ENCODE measurements around the gene TESK1. TPM values are rescaled to one million over a fixed set of nuclear protein-coding genes. Genes with fewer than 3 reads are reported as not detected.

The TESK1 gene
- total and polyA plus RNA-seq, 2 experiments from 2014 or later: 6.8 to 10.7 TPM

DNA sequence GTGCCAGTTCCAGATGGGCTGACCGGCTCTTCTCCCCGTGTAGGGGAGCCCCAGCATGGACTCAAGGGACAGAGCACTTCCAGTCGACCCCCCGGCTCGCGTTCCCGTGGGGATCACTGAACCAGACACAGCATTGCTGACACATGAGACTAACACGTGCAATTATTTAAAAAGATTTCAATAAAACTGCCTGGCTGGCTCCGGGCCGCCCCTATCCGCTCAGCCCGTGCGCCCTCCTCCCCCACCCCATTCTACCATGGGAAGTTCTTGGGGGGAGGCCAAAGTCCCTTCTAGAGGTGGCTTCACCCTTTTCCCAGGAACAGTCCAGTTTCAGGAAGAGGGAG is 4.7 kb downstream of the TESK1 start:
- TF ChIP-seq ZNF331 (CRISPR knock-in tag; IDR thresholded peaks at IDR 0.05; ENCODE audit: low read depth) (no peak), EZH2 (IDR thresholded peaks at IDR 0.05; ENCODE audit: low read depth, unreplicated experiment) (no peak), JUNB (IDR thresholded peaks at IDR 0.05; ENCODE audit: unreplicated experiment) (no peak), NANOG (IDR thresholded peaks at IDR 0.05; ENCODE audit: borderline replicate concordance) (no peak), EZH2phosphoT487 (IDR thresholded peaks at IDR 0.05; ENCODE audit: unreplicated experiment) (no peak), CREB1 (CRISPR knock-in tag; IDR thresholded peaks at IDR 0.05; ENCODE audit: low read depth) (no peak), POLR2AphosphoS5 (IDR thresholded peaks at IDR 0.05; ENCODE audit: low read depth) (no peak), ZNF114 (CRISPR knock-in tag; IDR thresholded peaks at IDR 0.05) (no peak), STAT1 (IDR thresholded peaks at IDR 0.05; ENCODE audit: unreplicated experiment) (no peak)
- TF ChIP-seq, protein P1, sequence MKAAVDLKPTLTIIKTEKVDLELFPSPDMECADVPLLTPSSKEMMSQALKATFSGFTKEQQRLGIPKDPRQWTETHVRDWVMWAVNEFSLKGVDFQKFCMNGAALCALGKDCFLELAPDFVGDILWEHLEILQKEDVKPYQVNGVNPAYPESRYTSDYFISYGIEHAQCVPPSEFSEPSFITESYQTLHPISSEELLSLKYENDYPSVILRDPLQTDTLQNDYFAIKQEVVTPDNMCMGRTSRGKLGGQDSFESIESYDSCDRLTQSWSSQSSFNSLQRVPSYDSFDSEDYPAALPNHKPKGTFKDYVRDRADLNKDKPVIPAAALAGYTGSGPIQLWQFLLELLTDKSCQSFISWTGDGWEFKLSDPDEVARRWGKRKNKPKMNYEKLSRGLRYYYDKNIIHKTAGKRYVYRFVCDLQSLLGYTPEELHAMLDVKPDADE (IDR thresholded peaks at IDR 0.05): no peak
- TF ChIP-seq, protein P2, sequence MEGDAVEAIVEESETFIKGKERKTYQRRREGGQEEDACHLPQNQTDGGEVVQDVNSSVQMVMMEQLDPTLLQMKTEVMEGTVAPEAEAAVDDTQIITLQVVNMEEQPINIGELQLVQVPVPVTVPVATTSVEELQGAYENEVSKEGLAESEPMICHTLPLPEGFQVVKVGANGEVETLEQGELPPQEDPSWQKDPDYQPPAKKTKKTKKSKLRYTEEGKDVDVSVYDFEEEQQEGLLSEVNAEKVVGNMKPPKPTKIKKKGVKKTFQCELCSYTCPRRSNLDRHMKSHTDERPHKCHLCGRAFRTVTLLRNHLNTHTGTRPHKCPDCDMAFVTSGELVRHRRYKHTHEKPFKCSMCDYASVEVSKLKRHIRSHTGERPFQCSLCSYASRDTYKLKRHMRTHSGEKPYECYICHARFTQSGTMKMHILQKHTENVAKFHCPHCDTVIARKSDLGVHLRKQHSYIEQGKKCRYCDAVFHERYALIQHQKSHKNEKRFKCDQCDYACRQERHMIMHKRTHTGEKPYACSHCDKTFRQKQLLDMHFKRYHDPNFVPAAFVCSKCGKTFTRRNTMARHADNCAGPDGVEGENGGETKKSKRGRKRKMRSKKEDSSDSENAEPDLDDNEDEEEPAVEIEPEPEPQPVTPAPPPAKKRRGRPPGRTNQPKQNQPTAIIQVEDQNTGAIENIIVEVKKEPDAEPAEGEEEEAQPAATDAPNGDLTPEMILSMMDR (conservative IDR thresholded peaks at IDR 0.05; ENCODE audit: low read depth in 2 of 2): no peak
- TF ChIP-seq, protein P3, sequence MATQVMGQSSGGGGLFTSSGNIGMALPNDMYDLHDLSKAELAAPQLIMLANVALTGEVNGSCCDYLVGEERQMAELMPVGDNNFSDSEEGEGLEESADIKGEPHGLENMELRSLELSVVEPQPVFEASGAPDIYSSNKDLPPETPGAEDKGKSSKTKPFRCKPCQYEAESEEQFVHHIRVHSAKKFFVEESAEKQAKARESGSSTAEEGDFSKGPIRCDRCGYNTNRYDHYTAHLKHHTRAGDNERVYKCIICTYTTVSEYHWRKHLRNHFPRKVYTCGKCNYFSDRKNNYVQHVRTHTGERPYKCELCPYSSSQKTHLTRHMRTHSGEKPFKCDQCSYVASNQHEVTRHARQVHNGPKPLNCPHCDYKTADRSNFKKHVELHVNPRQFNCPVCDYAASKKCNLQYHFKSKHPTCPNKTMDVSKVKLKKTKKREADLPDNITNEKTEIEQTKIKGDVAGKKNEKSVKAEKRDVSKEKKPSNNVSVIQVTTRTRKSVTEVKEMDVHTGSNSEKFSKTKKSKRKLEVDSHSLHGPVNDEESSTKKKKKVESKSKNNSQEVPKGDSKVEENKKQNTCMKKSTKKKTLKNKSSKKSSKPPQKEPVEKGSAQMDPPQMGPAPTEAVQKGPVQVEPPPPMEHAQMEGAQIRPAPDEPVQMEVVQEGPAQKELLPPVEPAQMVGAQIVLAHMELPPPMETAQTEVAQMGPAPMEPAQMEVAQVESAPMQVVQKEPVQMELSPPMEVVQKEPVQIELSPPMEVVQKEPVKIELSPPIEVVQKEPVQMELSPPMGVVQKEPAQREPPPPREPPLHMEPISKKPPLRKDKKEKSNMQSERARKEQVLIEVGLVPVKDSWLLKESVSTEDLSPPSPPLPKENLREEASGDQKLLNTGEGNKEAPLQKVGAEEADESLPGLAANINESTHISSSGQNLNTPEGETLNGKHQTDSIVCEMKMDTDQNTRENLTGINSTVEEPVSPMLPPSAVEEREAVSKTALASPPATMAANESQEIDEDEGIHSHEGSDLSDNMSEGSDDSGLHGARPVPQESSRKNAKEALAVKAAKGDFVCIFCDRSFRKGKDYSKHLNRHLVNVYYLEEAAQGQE (IDR thresholded peaks at IDR 0.05; ENCODE audit: unreplicated experiment): no peak
- TF ChIP-seq, protein P4, sequence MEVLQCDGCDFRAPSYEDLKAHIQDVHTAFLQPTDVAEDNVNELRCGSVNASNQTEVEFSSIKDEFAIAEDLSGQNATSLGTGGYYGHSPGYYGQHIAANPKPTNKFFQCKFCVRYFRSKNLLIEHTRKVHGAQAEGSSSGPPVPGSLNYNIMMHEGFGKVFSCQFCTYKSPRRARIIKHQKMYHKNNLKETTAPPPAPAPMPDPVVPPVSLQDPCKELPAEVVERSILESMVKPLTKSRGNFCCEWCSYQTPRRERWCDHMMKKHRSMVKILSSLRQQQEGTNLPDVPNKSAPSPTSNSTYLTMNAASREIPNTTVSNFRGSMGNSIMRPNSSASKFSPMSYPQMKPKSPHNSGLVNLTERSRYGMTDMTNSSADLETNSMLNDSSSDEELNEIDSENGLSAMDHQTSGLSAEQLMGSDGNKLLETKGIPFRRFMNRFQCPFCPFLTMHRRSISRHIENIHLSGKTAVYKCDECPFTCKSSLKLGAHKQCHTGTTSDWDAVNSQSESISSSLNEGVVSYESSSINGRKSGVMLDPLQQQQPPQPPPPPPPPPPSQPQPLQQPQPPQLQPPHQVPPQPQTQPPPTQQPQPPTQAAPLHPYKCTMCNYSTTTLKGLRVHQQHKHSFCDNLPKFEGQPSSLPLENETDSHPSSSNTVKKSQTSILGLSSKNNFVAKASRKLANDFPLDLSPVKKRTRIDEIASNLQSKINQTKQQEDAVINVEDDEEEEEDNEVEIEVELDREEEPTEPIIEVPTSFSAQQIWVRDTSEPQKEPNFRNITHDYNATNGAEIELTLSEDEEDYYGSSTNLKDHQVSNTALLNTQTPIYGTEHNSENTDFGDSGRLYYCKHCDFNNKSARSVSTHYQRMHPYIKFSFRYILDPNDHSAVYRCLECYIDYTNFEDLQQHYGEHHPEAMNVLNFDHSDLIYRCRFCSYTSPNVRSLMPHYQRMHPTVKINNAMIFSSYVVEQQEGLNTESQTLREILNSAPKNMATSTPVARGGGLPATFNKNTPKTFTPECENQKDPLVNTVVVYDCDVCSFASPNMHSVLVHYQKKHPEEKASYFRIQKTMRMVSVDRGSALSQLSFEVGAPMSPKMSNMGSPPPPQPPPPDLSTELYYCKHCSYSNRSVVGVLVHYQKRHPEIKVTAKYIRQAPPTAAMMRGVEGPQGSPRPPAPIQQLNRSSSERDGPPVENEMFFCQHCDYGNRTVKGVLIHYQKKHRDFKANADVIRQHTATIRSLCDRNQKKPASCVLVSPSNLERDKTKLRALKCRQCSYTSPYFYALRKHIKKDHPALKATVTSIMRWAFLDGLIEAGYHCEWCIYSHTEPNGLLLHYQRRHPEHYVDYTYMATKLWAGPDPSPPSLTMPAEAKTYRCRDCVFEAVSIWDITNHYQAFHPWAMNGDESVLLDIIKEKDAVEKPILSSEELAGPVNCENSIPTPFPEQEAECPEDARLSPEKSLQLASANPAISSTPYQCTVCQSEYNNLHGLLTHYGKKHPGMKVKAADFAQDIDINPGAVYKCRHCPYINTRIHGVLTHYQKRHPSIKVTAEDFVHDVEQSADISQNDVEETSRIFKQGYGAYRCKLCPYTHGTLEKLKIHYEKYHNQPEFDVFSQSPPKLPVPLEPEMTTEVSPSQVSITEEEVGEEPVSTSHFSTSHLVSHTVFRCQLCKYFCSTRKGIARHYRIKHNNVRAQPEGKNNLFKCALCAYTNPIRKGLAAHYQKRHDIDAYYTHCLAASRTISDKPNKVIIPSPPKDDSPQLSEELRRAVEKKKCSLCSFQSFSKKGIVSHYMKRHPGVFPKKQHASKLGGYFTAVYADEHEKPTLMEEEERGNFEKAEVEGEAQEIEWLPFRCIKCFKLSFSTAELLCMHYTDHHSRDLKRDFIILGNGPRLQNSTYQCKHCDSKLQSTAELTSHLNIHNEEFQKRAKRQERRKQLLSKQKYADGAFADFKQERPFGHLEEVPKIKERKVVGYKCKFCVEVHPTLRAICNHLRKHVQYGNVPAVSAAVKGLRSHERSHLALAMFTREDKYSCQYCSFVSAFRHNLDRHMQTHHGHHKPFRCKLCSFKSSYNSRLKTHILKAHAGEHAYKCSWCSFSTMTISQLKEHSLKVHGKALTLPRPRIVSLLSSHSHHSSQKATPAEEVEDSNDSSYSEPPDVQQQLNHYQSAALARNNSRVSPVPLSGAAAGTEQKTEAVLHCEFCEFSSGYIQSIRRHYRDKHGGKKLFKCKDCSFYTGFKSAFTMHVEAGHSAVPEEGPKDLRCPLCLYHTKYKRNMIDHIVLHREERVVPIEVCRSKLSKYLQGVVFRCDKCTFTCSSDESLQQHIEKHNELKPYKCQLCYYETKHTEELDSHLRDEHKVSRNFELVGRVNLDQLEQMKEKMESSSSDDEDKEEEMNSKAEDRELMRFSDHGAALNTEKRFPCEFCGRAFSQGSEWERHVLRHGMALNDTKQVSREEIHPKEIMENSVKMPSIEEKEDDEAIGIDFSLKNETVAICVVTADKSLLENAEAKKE (CRISPR knock-in tag; IDR thresholded peaks at IDR 0.05): no peak
- Histone ChIP-seq H3K4me2 (no peak overlapping the region), H3K27me3 (ENCODE audit: insufficient read depth) (no peaks in the 10 kb centered on the region), H3K79me2 (replicated peaks; ENCODE audit: insufficient read depth) (peaks cover 4% of the 10 kb centered on the region; the same call in 1 of the 2 replicates), H3K36me3 (ENCODE audit: insufficient read depth) (no peaks in the 10 kb centered on the region), H3K4me3 (no peak overlapping the region), H4K20me1 (replicated peaks; ENCODE audit: insufficient read depth) (no peaks in the 10 kb centered on the region; the same call in none of the 2 replicates), H3F3A (replicated peaks; ENCODE audit: low read depth) (peaks cover 1% of the 10 kb centered on the region; the same call in 1 of the 2 replicates), H2AFZ (no peak overlapping the region), H3K4me1 (ENCODE audit: insufficient read depth) (peaks cover 6% of the 10 kb centered on the region), H3K9me2 (ENCODE audit: insufficient read depth) (no peaks in the 10 kb centered on the region), H3K27ac (ENCODE audit: low read depth) (no peak overlapping the region)
- ATAC-seq: no peak
- DNase-seq (ENCODE audit: low spot score): no peak
- H3K4me1 Mint-ChIP-seq: no peaks in the 10 kb centered on the region; the same call in 2 of the 3 replicates
- H3K36me3 Mint-ChIP-seq (ENCODE audit: low read depth): peaks cover 10% of the 10 kb centered on the region
- H3K27ac Mint-ChIP-seq: no peak overlapping the region
- no peaks in the 10 kb centered on the region for H3K9me3 Mint-ChIP-seq
- peaks cover under 1% of the 10 kb centered on the region for H3K27me3 Mint-ChIP-seq (ENCODE audit: insufficient read depth, low read depth, poor library complexity)
- no peak overlapping the region for H3K4me3 Mint-ChIP-seq
